ENCODE measurements around the gene LIMS4.
"Not testable (repeated sequence)": the region's sequence is repeated elsewhere in the genome, so short reads cannot be mapped to it uniquely, and the experiment has no call there.

DNA sequence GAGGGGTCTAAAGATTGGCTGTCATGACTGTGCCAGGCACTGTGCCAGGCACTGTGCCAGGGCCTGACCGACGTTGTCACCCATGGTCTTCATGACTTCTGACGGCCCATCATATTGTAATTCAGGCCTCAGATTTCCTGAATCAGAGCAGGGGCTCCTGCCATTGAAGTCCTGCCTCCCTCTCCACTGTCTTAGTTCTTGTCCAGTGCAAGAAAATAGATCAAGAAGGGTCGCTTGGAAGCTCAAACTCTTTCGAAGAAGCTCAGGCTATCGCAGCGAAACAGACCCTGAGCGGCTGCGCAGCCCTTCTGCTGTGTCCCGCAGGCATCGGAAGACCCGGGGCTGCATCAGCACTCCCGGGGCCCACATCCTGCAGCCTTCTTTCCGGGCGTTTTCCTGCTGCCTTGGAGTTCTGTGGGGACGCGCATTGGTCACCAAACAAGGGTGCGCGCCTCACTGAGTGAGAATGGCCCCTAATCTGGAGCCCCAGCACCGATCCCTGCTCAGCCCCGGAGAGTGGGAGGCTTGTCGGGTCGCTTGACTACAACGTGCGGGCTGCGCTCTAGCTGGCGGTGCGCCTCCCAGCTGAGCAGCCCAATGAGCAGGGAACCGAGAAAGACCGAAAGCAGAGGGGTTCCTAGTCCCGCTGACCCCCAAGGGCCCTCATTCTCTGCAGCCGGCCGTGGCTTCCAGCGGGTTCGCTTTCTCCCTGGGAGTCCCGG, 49.6 kb downstream of the LIMS4 start:
- TF ChIP-seq, protein P1, sequence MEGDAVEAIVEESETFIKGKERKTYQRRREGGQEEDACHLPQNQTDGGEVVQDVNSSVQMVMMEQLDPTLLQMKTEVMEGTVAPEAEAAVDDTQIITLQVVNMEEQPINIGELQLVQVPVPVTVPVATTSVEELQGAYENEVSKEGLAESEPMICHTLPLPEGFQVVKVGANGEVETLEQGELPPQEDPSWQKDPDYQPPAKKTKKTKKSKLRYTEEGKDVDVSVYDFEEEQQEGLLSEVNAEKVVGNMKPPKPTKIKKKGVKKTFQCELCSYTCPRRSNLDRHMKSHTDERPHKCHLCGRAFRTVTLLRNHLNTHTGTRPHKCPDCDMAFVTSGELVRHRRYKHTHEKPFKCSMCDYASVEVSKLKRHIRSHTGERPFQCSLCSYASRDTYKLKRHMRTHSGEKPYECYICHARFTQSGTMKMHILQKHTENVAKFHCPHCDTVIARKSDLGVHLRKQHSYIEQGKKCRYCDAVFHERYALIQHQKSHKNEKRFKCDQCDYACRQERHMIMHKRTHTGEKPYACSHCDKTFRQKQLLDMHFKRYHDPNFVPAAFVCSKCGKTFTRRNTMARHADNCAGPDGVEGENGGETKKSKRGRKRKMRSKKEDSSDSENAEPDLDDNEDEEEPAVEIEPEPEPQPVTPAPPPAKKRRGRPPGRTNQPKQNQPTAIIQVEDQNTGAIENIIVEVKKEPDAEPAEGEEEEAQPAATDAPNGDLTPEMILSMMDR (IDR thresholded peaks at IDR 0.05), result not testable (repeated sequence)
- TF ChIP-seq POLR2AphosphoS5 (IDR thresholded peaks at IDR 0.05); POLR2A (IDR thresholded peaks at IDR 0.05; ENCODE audit: low read depth): not testable (repeated sequence)

Measured in esophagus muscularis mucosa (tissue), 3 donors.